HepG2 (cell line): Measurements from ENCODE around the gene C12orf43. TPM values are rescaled to one million over a fixed set of nuclear protein-coding genes. Genes with fewer than 3 reads are reported as not detected.

Source experiments
- FOXA3 ChIP-seq: IDR thresholded peaks from 2 replicates; pipeline ENCODE4 v1.6.1; 2016; ENCODE audit warnings: missing genetic modification reagents, missing compliant biosample characterization
- HDAC1 ChIP-seq: sonication (generic); formaldehyde crosslinking; IDR thresholded peaks from 2 replicates; pipeline ENCODE4 v1.5.1; 2020; ENCODE audit warnings: mild to moderate bottlenecking, missing genetic modification reagents
- JDP2 ChIP-seq: sonication (generic); formaldehyde crosslinking; IDR thresholded peaks from 2 replicates; pipeline ENCODE4 v1.8.1; 2022; ENCODE audit warnings: missing genetic modification reagents, borderline replicate concordance
- KAT8 ChIP-seq: IDR thresholded peaks from 2 replicates; pipeline ENCODE4 v1.6.1; 2016; ENCODE audit warnings: missing genetic modification reagents, missing compliant biosample characterization
- MAFK ChIP-seq, 2 experiments: IDR thresholded peaks in 1 of 2; conservative IDR thresholded peaks in 1 of 2; 2 replicates each; pipeline ENCODE4 v1.6.1; 2011; ENCODE audit warnings: improper control_type of control experiment in 2 of 2, low read length in 2 of 2
- NCOR1 ChIP-seq: fragments of 200-600 bp; sonication (generic); IDR thresholded peaks from 2 replicates; pipeline ENCODE4 v1.7.0; 2017; ENCODE audit warnings: antibody characterized with exemption, low read length, borderline replicate concordance
- NFRKB ChIP-seq: fragments of 450-650 bp; IDR thresholded peaks from 2 replicates; pipeline ENCODE4 v1.6.1; 2017
- PAX8 ChIP-seq: sonication (generic); formaldehyde crosslinking; IDR thresholded peaks from 2 replicates; pipeline ENCODE4 v1.8.0; 2022; ENCODE audit warnings: mild to moderate bottlenecking, missing genetic modification reagents, borderline replicate concordance
- SMAD9 ChIP-seq: sonication (generic); formaldehyde crosslinking; IDR thresholded peaks from 2 replicates; pipeline ENCODE4 v1.5.1; 2020; ENCODE audit warnings: mild to moderate bottlenecking, missing genetic modification reagents
- SOX5 ChIP-seq: IDR thresholded peaks from 2 replicates; pipeline ENCODE4 v1.6.1; 2016; ENCODE audit warnings: borderline replicate concordance
- ZMYM3 ChIP-seq: sonication (generic); formaldehyde crosslinking; IDR thresholded peaks from 2 replicates; pipeline ENCODE4 v1.5.1; 2020; ENCODE audit warnings: mild to moderate bottlenecking, missing genetic modification reagents
- ZNF569 ChIP-seq: sonication (generic); formaldehyde crosslinking; IDR thresholded peaks from 2 replicates; pipeline ENCODE4 v1.5.0; 2020; ENCODE audit warnings: mild to moderate bottlenecking, missing genetic modification reagents, moderate library complexity, borderline replicate concordance
- ZNF614 ChIP-seq: IDR thresholded peaks from 2 replicates; pipeline ENCODE4 v1.6.1; 2018; ENCODE audit warnings: missing biosample characterization, missing genetic modification reagents, inconsistent platforms, borderline replicate concordance
- ZNF672 ChIP-seq: sonication (generic); formaldehyde crosslinking; IDR thresholded peaks from 2 replicates; pipeline ENCODE4 v1.8.1; 2022; ENCODE audit warnings: missing genetic modification reagents
- ZNF746 ChIP-seq: sonication (generic); formaldehyde crosslinking; IDR thresholded peaks from 2 replicates; pipeline ENCODE4 v1.8.0; 2022; ENCODE audit warnings: mild to moderate bottlenecking, missing genetic modification reagents
- ZSCAN29 ChIP-seq: sonication (generic); formaldehyde crosslinking; conservative IDR thresholded peaks from 2 replicates; pipeline ENCODE4 v1.4.0; 2020; ENCODE audit warnings: mild to moderate bottlenecking, missing genetic modification reagents
- polyA plus RNA-seq, 8 experiments: library from polyadenylated mRNA; depleted of rRNA in 3 of 8; stranded (reverse) in 7 of 8; unstranded in 1 of 8; fragments of >200 nt; fragmentation: Illumina TruSeq in 4 of 8; extraction: Trizol in 4 of 8; gene quantifications; 2 replicates each; pipeline versions ENCODE4 v1.2.1 to v1.2.3, GENCODE V29; 2011 to 2016; ENCODE audit warnings: low read depth in 4 of 8, missing spikeins in 1 of 8, mixed read lengths in 1 of 8; ENCODE audit not compliant: insufficient read depth in 1 of 8
- total RNA-seq, 5 experiments: library from RNA; depleted of rRNA; stranded (reverse); fragments of >200 nt; fragmentation: Illumina TruSeq; extraction: Trizol; gene quantifications; 2 replicates each; pipeline ENCODE4 v1.2.3, GENCODE V29; 2016; ENCODE audit warnings: low read depth in 1 of 5
- TF ChIP-seq, protein P1 (sequence below): sonication (generic); formaldehyde crosslinking; IDR thresholded peaks from 2 replicates; pipeline ENCODE4 v1.4.0; 2020; ENCODE audit warnings: missing genetic modification reagents, borderline replicate concordance
- TF ChIP-seq, protein P2 (sequence below): sonication (generic); formaldehyde crosslinking; conservative IDR thresholded peaks from 2 replicates; pipeline ENCODE4 v1.4.0; 2020; ENCODE audit warnings: missing genetic modification reagents
- TF ChIP-seq, protein P3 (sequence below): sonication (generic); formaldehyde crosslinking; IDR thresholded peaks from 2 replicates; pipeline ENCODE4 v1.5.0; 2020; ENCODE audit warnings: mild to moderate bottlenecking, missing genetic modification reagents
- TF ChIP-seq, protein P4 (sequence below): sonication (generic); formaldehyde crosslinking; IDR thresholded peaks from 2 replicates; pipeline ENCODE4 v1.9.0; 2021; ENCODE audit warnings: missing genetic modification reagents, borderline replicate concordance

The C12orf43 gene
- total and polyA plus RNA-seq, 2 of the 13 experiments (the other 11 are each of a cell fraction or from before 2014, with no cell fraction given): 7.9 to 11.1 TPM

DNA sequence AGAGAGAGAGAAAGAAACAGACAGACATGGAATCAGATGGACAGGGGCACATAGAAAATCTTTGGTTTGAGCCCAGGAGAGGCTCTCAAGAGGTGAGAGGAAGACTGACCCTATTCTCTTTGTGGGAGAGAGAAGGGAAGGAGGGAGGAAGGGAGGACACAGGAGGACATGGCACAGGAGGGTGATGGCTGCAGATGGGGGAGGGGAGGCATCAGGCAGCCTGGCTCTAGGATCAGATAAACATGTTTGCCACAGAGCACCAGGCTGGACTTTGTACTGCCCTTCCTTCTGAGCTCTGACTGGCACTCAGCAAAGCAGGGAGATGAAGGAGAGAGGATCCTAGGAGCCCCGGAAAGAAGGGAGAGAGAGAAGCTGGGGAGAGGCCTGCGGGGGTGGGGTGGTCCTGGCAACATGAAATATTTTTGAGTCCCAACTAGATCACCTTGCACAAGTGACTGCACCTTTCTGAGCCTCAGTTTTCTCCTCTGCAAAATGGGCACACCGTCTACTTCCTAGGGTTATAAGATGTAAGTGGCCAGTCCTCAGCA is 31.9 kb downstream of the C12orf43 start (continued):
- TF ChIP-seq ZNF614 (CRISPR knock-in tag) (peak; percentile 34; the same call in 1 of the 2 replicates), JDP2 (CRISPR knock-in tag) (no peak), FOXA3 (0 out of 2 replicates have a peak, but pooled peaks have one; percentile 36), KAT8 (CRISPR knock-in tag) (0 out of 2 replicates have a peak, but pooled peaks have one; percentile 13), HDAC1 (CRISPR knock-in tag) (peak; percentile 52), MAFK (conservative IDR thresholded peaks at IDR 0.05 in 1 of 2, IDR thresholded peaks at IDR 0.05 in 1 of 2; ENCODE audit: low read length in 2 of 2) (no peak), ZNF569 (CRISPR knock-in tag) (no peak), SOX5 (peak; percentile 27; the same call in 1 of the 2 replicates), NFRKB (no peak), ZNF746 (peak; percentile 76), NCOR1 (peak; percentile 90), ZSCAN29 (CRISPR knock-in tag) (no peak), PAX8 (CRISPR knock-in tag) (no peak), ZMYM3 (CRISPR knock-in tag) (peak; percentile 98), SMAD9 (no peak), ZNF672 (no peak)
- TF ChIP-seq, protein P1, sequence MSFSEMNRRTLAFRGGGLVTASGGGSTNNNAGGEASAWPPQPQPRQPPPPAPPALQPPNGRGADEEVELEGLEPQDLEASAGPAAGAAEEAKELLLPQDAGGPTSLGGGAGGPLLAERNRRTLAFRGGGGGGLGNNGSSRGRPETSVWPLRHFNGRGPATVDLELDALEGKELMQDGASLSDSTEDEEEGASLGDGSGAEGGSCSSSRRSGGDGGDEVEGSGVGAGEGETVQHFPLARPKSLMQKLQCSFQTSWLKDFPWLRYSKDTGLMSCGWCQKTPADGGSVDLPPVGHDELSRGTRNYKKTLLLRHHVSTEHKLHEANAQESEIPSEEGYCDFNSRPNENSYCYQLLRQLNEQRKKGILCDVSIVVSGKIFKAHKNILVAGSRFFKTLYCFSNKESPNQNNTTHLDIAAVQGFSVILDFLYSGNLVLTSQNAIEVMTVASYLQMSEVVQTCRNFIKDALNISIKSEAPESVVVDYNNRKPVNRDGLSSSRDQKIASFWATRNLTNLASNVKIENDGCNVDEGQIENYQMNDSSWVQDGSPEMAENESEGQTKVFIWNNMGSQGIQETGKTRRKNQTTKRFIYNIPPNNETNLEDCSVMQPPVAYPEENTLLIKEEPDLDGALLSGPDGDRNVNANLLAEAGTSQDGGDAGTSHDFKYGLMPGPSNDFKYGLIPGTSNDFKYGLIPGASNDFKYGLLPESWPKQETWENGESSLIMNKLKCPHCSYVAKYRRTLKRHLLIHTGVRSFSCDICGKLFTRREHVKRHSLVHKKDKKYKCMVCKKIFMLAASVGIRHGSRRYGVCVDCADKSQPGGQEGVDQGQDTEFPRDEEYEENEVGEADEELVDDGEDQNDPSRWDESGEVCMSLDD (CRISPR knock-in tag): no peak
- TF ChIP-seq, protein P2, sequence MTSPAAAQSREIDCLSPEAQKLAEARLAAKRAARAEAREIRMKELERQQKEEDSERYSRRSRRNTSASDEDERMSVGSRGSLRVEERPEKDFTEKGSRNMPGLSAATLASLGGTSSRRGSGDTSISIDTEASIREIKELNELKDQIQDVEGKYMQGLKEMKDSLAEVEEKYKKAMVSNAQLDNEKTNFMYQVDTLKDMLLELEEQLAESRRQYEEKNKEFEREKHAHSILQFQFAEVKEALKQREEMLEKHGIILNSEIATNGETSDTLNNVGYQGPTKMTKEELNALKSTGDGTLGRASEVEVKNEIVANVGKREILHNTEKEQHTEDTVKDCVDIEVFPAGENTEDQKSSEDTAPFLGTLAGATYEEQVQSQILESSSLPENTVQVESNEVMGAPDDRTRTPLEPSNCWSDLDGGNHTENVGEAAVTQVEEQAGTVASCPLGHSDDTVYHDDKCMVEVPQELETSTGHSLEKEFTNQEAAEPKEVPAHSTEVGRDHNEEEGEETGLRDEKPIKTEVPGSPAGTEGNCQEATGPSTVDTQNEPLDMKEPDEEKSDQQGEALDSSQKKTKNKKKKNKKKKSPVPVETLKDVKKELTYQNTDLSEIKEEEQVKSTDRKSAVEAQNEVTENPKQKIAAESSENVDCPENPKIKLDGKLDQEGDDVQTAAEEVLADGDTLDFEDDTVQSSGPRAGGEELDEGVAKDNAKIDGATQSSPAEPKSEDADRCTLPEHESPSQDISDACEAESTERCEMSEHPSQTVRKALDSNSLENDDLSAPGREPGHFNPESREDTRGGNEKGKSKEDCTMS: no peak
- TF ChIP-seq, protein P3, sequence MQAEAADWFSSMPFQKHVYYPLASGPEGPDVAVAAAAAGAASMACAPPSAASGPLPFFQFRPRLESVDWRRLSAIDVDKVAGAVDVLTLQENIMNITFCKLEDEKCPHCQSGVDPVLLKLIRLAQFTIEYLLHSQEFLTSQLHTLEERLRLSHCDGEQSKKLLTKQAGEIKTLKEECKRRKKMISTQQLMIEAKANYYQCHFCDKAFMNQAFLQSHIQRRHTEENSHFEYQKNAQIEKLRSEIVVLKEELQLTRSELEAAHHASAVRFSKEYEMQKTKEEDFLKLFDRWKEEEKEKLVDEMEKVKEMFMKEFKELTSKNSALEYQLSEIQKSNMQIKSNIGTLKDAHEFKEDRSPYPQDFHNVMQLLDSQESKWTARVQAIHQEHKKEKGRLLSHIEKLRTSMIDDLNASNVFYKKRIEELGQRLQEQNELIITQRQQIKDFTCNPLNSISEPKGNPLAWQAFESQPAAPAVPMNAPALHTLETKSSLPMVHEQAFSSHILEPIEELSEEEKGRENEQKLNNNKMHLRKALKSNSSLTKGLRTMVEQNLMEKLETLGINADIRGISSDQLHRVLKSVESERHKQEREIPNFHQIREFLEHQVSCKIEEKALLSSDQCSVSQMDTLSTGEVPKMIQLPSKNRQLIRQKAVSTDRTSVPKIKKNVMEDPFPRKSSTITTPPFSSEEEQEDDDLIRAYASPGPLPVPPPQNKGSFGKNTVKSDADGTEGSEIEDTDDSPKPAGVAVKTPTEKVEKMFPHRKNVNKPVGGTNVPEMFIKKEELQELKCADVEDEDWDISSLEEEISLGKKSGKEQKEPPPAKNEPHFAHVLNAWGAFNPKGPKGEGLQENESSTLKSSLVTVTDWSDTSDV (CRISPR knock-in tag): no peak
- TF ChIP-seq, protein P4, sequence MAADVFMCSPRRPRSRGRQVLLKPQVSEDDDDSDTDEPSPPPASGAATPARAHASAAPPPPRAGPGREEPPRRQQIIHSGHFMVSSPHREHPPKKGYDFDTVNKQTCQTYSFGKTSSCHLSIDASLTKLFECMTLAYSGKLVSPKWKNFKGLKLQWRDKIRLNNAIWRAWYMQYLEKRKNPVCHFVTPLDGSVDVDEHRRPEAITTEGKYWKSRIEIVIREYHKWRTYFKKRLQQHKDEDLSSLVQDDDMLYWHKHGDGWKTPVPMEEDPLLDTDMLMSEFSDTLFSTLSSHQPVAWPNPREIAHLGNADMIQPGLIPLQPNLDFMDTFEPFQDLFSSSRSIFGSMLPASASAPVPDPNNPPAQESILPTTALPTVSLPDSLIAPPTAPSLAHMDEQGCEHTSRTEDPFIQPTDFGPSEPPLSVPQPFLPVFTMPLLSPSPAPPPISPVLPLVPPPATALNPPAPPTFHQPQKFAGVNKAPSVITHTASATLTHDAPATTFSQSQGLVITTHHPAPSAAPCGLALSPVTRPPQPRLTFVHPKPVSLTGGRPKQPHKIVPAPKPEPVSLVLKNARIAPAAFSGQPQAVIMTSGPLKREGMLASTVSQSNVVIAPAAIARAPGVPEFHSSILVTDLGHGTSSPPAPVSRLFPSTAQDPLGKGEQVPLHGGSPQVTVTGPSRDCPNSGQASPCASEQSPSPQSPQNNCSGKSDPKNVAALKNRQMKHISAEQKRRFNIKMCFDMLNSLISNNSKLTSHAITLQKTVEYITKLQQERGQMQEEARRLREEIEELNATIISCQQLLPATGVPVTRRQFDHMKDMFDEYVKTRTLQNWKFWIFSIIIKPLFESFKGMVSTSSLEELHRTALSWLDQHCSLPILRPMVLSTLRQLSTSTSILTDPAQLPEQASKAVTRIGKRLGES (CRISPR knock-in tag): no peak
